ENCODE results near the gene SRPK2.
"Not testable (repeated sequence)": the region's sequence is repeated elsewhere in the genome, so short reads cannot be mapped to it uniquely, and the experiment has no call there.

The SRPK2 gene

DNA sequence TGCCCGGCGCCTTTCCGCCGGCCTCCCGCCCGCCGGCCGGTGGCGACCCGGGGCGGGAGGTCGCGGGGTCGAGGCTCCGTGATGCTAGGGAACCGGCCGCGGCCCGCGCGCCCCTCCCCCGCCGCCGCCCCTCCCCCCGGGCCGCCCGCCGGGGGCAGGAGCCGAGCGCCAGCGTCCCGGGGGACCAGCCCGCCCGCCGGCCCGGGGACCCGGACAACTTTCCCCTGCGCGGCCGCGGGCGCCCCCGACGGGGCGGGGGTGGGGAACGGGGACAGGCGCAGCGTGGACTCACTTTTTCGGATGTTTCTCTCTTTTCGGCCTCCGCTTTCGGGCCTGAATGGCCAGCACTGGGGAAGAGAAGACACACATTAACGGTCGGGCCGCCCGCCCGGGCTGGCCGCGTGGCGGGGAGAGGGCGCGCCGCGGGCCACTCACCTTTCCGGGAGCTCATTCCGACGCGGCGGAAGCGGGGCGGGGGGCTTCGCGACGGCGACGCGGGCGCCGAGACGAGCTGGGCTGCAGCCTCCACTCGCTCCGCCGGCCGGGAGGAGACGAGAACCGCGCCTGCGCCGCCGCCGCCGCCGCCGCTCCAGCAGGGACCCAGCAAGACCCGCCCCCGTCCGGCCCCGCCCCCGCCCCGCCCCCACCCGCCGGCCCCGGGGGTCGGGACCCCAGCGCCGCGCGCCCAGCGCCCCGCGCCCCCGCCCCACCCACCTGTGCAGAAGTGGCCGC is at the start of gene SRPK2:
Gene SRPK2 (minus strand): TSS at position 566 of the 732 bp plus-strand sequence.
- TF ChIP-seq, protein P1, sequence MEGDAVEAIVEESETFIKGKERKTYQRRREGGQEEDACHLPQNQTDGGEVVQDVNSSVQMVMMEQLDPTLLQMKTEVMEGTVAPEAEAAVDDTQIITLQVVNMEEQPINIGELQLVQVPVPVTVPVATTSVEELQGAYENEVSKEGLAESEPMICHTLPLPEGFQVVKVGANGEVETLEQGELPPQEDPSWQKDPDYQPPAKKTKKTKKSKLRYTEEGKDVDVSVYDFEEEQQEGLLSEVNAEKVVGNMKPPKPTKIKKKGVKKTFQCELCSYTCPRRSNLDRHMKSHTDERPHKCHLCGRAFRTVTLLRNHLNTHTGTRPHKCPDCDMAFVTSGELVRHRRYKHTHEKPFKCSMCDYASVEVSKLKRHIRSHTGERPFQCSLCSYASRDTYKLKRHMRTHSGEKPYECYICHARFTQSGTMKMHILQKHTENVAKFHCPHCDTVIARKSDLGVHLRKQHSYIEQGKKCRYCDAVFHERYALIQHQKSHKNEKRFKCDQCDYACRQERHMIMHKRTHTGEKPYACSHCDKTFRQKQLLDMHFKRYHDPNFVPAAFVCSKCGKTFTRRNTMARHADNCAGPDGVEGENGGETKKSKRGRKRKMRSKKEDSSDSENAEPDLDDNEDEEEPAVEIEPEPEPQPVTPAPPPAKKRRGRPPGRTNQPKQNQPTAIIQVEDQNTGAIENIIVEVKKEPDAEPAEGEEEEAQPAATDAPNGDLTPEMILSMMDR (conservative IDR thresholded peaks at IDR 0.05; ENCODE audit: low read depth, low read length) = no peak
- DNase-seq (ENCODE audit: low read depth) = peak; percentile 53
- H3K4me3 ChIP-seq (ENCODE audit: low read depth, low read length) = peak within 1 kb of the TSS; percentile 74

GRCh38 chr7:105438254-105438653 is 49.5 kb upstream of the SRPK2 start:
- TF ChIP-seq, protein P1 (conservative IDR thresholded peaks at IDR 0.05; ENCODE audit: low read depth, low read length) = no peak
- H3K4me3 ChIP-seq (ENCODE audit: low read depth, low read length) = no peak overlapping the region
- DNase-seq (ENCODE audit: low read depth) = no peak

GRCh38 chr7:105437356-105437755 is 48.6 kb upstream of the SRPK2 start:
- not testable (repeated sequence) for DNase-seq (ENCODE audit: low read depth); H3K4me3 ChIP-seq (ENCODE audit: low read depth, low read length)

DNA sequence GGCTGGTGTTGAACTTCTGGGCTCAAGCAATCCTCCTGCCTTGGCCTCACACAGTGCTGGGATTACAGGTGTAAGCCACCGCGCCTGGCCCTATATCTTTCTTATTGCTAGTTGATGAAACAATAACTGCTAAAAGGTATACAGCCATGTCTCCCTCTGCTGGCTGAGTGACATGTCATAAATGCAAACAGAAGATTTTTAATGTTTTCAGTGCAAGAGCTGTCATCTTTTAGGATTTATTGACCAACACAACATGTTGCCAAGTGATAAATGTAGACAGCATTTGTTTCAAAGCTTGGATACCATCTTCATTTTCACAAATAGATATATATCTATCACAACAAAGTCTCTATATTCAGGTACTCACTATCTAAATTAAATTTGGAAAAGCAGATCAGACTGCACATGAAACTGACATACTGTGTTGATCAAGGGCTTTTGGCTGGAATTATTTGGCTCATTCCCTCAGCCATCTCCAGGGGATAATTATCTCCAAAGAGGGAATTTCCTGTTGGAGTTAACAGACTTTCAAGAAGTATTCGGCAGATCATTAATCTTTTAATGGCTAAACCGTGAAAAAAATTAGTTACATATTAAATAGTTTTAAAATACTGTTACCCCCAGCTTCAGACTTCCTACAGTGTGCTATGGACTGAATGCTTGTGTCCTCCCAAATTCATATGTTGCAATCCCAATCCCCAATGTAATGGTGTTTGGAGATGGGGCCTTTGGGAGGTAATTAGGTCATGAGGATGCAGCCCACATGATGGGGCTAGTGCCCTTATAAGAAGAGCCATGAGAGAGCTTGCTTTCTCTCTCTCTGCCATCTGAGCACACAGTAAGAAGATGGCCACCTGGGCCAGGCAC is 41.3 kb upstream of the SRPK2 start:
- TF ChIP-seq, protein P1 (conservative IDR thresholded peaks at IDR 0.05; ENCODE audit: low read depth, low read length) = peak; percentile 68
- DNase-seq (ENCODE audit: low read depth) = peak; percentile 73
- H3K4me3 ChIP-seq (ENCODE audit: low read depth, low read length) = no peak overlapping the region

GRCh38 chr7:105426606-105427146 is 38.0 kb upstream of the SRPK2 start:
- DNase-seq (ENCODE audit: low read depth) = no peak
- TF ChIP-seq, protein P1 (conservative IDR thresholded peaks at IDR 0.05; ENCODE audit: low read depth, low read length) = no peak
- no peak overlapping the region for H3K4me3 ChIP-seq (ENCODE audit: low read depth, low read length)

DNA sequence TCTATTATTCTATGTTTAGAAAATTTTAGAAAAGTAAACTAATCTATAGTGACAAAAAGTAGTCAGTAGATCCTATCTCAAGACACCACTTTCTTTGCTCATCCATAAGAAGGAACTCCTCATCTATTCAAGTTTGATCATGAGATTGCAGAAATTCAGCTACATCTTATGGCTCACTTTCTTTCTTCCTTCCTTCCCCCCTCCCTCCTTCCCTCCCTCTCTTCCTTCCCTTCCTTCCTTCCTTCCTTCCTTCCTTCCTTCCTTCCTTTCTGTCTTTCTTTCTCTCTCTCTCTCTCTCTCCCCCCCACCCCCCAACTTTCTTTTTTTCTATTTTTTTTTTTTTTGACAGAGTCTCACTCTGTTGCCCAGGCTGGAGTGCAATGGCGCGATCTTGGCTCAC is 35.3 kb upstream of the SRPK2 start:
- TF ChIP-seq, protein P1 (conservative IDR thresholded peaks at IDR 0.05; ENCODE audit: low read depth, low read length) = no peak
- H3K4me3 ChIP-seq (ENCODE audit: low read depth, low read length) = no peak overlapping the region
- no peak for DNase-seq (ENCODE audit: low read depth)

DNA sequence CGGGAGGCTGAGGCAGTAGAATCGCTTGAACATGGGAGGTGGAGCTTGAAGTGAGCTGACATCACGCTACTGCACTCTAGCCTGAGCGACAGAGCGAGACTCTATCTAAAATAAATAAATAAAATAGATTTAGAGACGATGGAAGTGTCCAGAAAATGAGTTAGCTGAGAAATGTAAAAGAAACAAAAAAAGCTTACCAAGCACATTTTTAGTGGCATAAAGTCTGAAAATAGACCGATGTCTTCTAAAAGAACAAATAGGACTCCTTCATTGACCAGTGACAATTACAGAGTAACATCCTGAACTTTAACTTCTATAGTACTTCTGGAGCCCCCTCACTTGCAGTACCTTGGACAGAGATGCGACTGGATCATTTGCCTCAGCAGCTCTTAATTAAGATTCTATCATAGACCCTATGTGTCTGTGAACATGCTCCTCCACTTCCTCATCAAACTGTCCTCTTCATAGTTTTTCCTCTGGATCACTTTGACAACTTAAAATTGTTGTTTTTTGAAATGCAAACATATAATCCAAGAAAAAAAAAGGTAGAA is 25.2 kb upstream of the SRPK2 start:
- TF ChIP-seq, protein P1 (conservative IDR thresholded peaks at IDR 0.05; ENCODE audit: low read depth, low read length) = no peak
- H3K4me3 ChIP-seq (ENCODE audit: low read depth, low read length) = no peak overlapping the region
- DNase-seq (ENCODE audit: low read depth) = no peak

DNA sequence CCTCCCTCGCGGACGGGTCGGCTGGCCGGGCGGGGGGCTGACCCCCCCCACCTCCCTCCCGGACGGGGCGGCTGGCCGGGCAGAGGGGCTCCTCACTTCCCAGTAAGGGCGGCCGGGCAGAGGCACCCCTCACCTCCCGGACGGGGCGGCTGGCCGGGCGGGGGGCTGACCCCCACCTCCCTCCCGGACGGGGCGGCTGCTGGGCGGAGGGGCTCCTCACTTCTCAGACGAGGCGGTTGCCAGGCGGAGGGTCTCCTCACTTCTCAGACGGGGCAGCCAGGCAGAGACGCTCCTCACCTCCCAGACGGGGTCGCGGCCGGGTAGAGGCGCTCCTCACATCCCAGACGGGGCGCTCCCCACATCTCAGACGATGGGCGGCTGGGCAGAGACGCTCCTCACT is 22.1 kb upstream of the SRPK2 start:
- not testable (repeated sequence) for DNase-seq (ENCODE audit: low read depth); H3K4me3 ChIP-seq (ENCODE audit: low read depth, low read length)

DNA sequence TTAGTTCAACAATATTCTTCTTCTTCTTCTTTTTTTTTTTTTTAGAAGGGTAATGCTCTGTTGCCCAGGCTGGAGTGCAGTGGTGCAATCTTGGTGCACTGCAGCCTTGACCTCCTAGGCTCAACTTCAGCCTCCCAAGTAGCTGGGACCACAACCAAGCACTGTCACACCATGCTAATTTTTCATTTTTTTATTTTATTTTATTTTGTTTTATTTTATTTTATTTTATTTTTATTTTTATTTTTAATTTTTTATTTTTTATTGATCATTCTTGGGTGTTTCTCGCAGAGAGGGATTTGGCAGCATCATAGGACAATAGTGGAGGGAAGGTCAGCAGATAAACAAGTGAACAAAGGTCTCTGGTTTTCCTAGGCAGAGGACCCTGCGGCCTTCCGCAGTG is 21.1 kb upstream of the SRPK2 start:
- H3K4me3 ChIP-seq (ENCODE audit: low read depth, low read length); DNase-seq (ENCODE audit: low read depth): not testable (repeated sequence)

Data from choroid plexus epithelial cell (primary cell).